ENCODE data around the gene WDR18. TPM values are rescaled to one million over a fixed set of nuclear protein-coding genes. Genes with fewer than 3 reads are reported as not detected.

Gene WDR18
- total RNA-seq, 2 experiments from 2014 or later: 73.3 to 75.8 TPM

- CTCF ChIA-PET: no interaction called here
- H3K36me3 Mint-ChIP-seq: peaks cover 6% of the 10 kb centered on the region
- H3K27me3 Mint-ChIP-seq: no peaks in the 10 kb centered on the region
- POLR2A ChIA-PET: interaction anchor here (1.1 kb wide), 1 partner anchor 41 kb away, joined by 3 read pairs; the partner anchor contains the start of gene WDR18
- H3K27ac Mint-ChIP-seq: no peak overlapping the region
- peaks cover 15% of the 10 kb centered on the region for H3K4me1 Mint-ChIP-seq (ENCODE audit: low read depth)
- H3K9me3 Mint-ChIP-seq: no peaks in the 10 kb centered on the region
- no peak overlapping the region for H3K4me3 Mint-ChIP-seq
- intact Hi-C loops (cut with micrococcal nuclease): no loop called here
- no peak for DNase-seq
Observed at GRCh38 chr19:943551-944170, 40.5 kb upstream of the WDR18 start.

GRCh38 chr19:944171-944567 lies 40.0 kb upstream of the WDR18 start:
- peaks cover 15% of the 10 kb centered on the region for H3K4me1 Mint-ChIP-seq (ENCODE audit: low read depth)
- no peaks in the 10 kb centered on the region for H3K27me3 Mint-ChIP-seq
- intact Hi-C loops (cut with micrococcal nuclease): no loop called here
- peaks cover 6% of the 10 kb centered on the region for H3K36me3 Mint-ChIP-seq
- ChIA-PET POLR2A (no interaction called here), CTCF (no interaction called here)
- H3K4me3 Mint-ChIP-seq: no peak overlapping the region
- no peak overlapping the region for H3K27ac Mint-ChIP-seq
- no peaks in the 10 kb centered on the region for H3K9me3 Mint-ChIP-seq
- DNase-seq: no peak

- H3K9me3 Mint-ChIP-seq: no peaks in the 10 kb centered on the region
- H3K4me1 Mint-ChIP-seq (ENCODE audit: low read depth): peaks cover 15% of the 10 kb centered on the region
- no peak for DNase-seq
- no peak overlapping the region for H3K27ac Mint-ChIP-seq
- H3K4me3 Mint-ChIP-seq: no peak overlapping the region
- intact Hi-C loops (cut with micrococcal nuclease): no loop called here
- peaks cover 2% of the 10 kb centered on the region for H3K36me3 Mint-ChIP-seq
- ChIA-PET CTCF (no interaction called here), POLR2A (no interaction called here)
- no peaks in the 10 kb centered on the region for H3K27me3 Mint-ChIP-seq
Observed at GRCh38 chr19:944663-945241, 39.4 kb upstream of the WDR18 start.

- Mint-ChIP-seq H3K27ac (no peak overlapping the region), H3K27me3 (no peaks in the 10 kb centered on the region), H3K4me3 (no peak overlapping the region), H3K4me1 (ENCODE audit: low read depth) (peaks cover 9% of the 10 kb centered on the region), H3K36me3 (no peaks in the 10 kb centered on the region), H3K9me3 (no peaks in the 10 kb centered on the region)
- POLR2A ChIA-PET: no interaction called here
- intact Hi-C loops (cut with micrococcal nuclease): no loop called here
- CTCF ChIA-PET: no interaction called here
- DNase-seq: no peak
Observed at GRCh38 chr19:945401-946252, 38.5 kb upstream of the WDR18 start.

- Mint-ChIP-seq H3K27me3 (no peaks in the 10 kb centered on the region), H3K27ac (no peak overlapping the region), H3K36me3 (no peaks in the 10 kb centered on the region), H3K9me3 (no peaks in the 10 kb centered on the region), H3K4me1 (ENCODE audit: low read depth) (peaks cover 6% of the 10 kb centered on the region), H3K4me3 (no peak overlapping the region)
- CTCF ChIA-PET: interaction anchor here (0.7 kb wide), 1 partner anchor 35 kb away, joined by 3 read pairs; no protein-coding TSS in a partner anchor
- DNase-seq: no peak
- intact Hi-C loops (cut with micrococcal nuclease): no loop called here
- POLR2A ChIA-PET: no interaction called here
Observed at GRCh38 chr19:947090-947706, 36.9 kb upstream of the WDR18 start.

- DNase-seq: no peak
- H3K4me1 Mint-ChIP-seq (ENCODE audit: low read depth): peaks cover 7% of the 10 kb centered on the region
- ChIA-PET CTCF (no interaction called here), POLR2A (no interaction called here)
- H3K36me3 Mint-ChIP-seq: no peaks in the 10 kb centered on the region
- H3K27ac Mint-ChIP-seq: no peak overlapping the region
- H3K27me3 Mint-ChIP-seq: no peaks in the 10 kb centered on the region
- H3K9me3 Mint-ChIP-seq: no peaks in the 10 kb centered on the region
- intact Hi-C loops (cut with micrococcal nuclease): no loop called here
- H3K4me3 Mint-ChIP-seq: no peak overlapping the region
Observed at GRCh38 chr19:947707-948539, 36.2 kb upstream of the WDR18 start.

GRCh38 chr19:948842-949496 lies 35.2 kb upstream of the WDR18 start:
- intact Hi-C loops (cut with micrococcal nuclease): no loop called here
- Mint-ChIP-seq H3K27ac (no peak overlapping the region), H3K9me3 (no peaks in the 10 kb centered on the region), H3K4me3 (no peak overlapping the region), H3K36me3 (no peaks in the 10 kb centered on the region), H3K4me1 (ENCODE audit: low read depth) (peaks cover 11% of the 10 kb centered on the region), H3K27me3 (no peaks in the 10 kb centered on the region)
- ChIA-PET POLR2A (no interaction called here), CTCF (no interaction called here)
- no peak for DNase-seq

GRCh38 chr19:950352-951066 lies 33.6 kb upstream of the WDR18 start:
- Mint-ChIP-seq H3K27ac (no peak overlapping the region), H3K9me3 (no peaks in the 10 kb centered on the region), H3K4me1 (ENCODE audit: low read depth) (peaks cover 11% of the 10 kb centered on the region), H3K36me3 (no peaks in the 10 kb centered on the region), H3K4me3 (no peak overlapping the region), H3K27me3 (no peaks in the 10 kb centered on the region)
- intact Hi-C loops (cut with micrococcal nuclease): no loop called here
- CTCF ChIA-PET: no interaction called here
- POLR2A ChIA-PET: interaction anchor here (0.7 kb wide), 1 partner anchor 29 kb away, joined by 3 read pairs; no protein-coding TSS in a partner anchor
- no peak for DNase-seq

GRCh38 chr19:952049-952679 lies 32.0 kb upstream of the WDR18 start:
- CTCF ChIA-PET: no interaction called here
- no peaks in the 10 kb centered on the region for H3K9me3 Mint-ChIP-seq
- H3K27me3 Mint-ChIP-seq: no peaks in the 10 kb centered on the region
- H3K27ac Mint-ChIP-seq: no peak overlapping the region
- no peak overlapping the region for H3K4me3 Mint-ChIP-seq
- intact Hi-C loops (cut with micrococcal nuclease): no loop called here
- no peak for DNase-seq
- POLR2A ChIA-PET: no interaction called here
- H3K4me1 Mint-ChIP-seq (ENCODE audit: low read depth): peaks cover 11% of the 10 kb centered on the region
- no peaks in the 10 kb centered on the region for H3K36me3 Mint-ChIP-seq

GRCh38 chr19:952680-953444 lies 31.3 kb upstream of the WDR18 start:
- ChIA-PET CTCF (no interaction called here), POLR2A (no interaction called here)
- DNase-seq: no peak
- H3K4me3 Mint-ChIP-seq: no peak overlapping the region
- H3K9me3 Mint-ChIP-seq: no peaks in the 10 kb centered on the region
- no peaks in the 10 kb centered on the region for H3K27me3 Mint-ChIP-seq
- H3K4me1 Mint-ChIP-seq (ENCODE audit: low read depth): peaks cover 11% of the 10 kb centered on the region
- intact Hi-C loops (cut with micrococcal nuclease): no loop called here
- no peak overlapping the region for H3K27ac Mint-ChIP-seq
- no peaks in the 10 kb centered on the region for H3K36me3 Mint-ChIP-seq
